Measurements from ENCODE around the gene GANAB. TPM values are rescaled to one million over a fixed set of nuclear protein-coding genes. Genes with fewer than 3 reads are reported as not detected.

The GANAB gene
- total RNA-seq, 1 donor from 2014 or later: 323 TPM

DNA sequence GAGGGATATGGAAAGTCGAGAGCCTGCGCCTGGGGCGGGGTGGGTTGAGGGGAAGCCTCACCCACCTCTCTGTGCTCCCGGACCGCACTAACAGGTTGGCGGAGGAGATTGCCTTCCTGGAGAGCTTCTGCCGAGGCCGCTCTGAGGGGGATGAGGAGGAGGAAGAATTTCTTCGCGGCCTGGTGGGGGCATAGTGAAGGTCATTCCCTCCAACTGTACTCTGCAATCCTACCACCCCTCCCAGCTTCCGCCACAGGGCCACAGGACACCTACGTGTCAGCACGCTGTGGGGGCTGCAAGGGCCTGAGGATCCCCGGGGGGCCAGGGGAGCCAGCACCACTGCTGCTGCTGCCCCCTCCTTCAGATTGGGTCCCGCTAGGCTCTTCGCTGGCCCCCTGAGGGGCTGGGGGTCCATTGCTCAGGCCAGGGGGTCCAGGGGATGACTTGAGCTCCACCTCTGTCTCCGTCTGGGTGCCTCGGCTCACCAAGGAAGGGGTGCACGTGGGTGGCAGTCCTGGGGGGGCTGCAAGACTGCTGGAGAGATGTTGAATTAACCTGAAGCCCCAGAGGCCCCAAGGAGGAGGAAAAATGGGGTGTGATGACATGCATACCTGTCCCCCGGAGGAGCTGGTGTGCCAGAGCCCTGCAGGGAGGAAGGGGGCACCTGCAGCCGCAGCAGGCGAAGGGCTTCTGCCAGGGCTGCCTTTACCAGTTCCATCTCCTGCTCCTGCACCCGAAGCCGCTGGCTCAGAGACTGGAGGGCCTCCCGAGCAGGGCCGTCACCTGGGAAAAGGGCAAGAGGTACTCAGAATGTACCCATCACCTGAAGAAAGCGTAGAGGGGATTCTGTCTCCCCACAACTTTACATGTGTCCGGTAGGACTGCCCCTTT is 35.4 kb downstream of the GANAB start:
- peak overlapping the region; percentile 89 for H3K27ac Mint-ChIP-seq (ENCODE audit: unreplicated experiment)
- peaks cover 14% of the 10 kb centered on the region for H3K4me1 Mint-ChIP-seq (ENCODE audit: low read depth, unreplicated experiment)
- no peaks in the 10 kb centered on the region for H3K9me3 ChIP-seq (ENCODE audit: insufficient read depth, low read depth, low read length)
- H2AFZ ChIP-seq (ENCODE audit: low read depth, low read length): peak overlapping the region; percentile 63
- no peak overlapping the region for H3K27ac ChIP-seq (ENCODE audit: low read depth, low read length)
- peak overlapping the region; percentile 87 for H3K9ac ChIP-seq (ENCODE audit: low read length)
- peaks cover 6% of the 10 kb centered on the region for H4K20me1 ChIP-seq (ENCODE audit: insufficient read depth, low read length)
- H3K27me3 ChIP-seq (ENCODE audit: insufficient read depth, low read length): no peaks in the 10 kb centered on the region
- peak overlapping the region; percentile 82 for H3K4me3 ChIP-seq (ENCODE audit: insufficient read depth, low read depth, low read length)
- H3K4me3 Mint-ChIP-seq (ENCODE audit: unreplicated experiment): peak overlapping the region; percentile 98
- TF ChIP-seq EZH2 (IDR thresholded peaks at IDR 0.05; ENCODE audit: insufficient read depth, low read length): no peak
- TF ChIP-seq, protein P1, sequence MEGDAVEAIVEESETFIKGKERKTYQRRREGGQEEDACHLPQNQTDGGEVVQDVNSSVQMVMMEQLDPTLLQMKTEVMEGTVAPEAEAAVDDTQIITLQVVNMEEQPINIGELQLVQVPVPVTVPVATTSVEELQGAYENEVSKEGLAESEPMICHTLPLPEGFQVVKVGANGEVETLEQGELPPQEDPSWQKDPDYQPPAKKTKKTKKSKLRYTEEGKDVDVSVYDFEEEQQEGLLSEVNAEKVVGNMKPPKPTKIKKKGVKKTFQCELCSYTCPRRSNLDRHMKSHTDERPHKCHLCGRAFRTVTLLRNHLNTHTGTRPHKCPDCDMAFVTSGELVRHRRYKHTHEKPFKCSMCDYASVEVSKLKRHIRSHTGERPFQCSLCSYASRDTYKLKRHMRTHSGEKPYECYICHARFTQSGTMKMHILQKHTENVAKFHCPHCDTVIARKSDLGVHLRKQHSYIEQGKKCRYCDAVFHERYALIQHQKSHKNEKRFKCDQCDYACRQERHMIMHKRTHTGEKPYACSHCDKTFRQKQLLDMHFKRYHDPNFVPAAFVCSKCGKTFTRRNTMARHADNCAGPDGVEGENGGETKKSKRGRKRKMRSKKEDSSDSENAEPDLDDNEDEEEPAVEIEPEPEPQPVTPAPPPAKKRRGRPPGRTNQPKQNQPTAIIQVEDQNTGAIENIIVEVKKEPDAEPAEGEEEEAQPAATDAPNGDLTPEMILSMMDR (IDR thresholded peaks at IDR 0.05; ENCODE audit: insufficient read depth, low read depth, low read length): no peak
- H3K4me1 ChIP-seq (ENCODE audit: insufficient read depth, low read length): peaks cover 11% of the 10 kb centered on the region
- H3K27me3 Mint-ChIP-seq (ENCODE audit: low read depth, unreplicated experiment): no peaks in the 10 kb centered on the region
- H3K36me3 ChIP-seq (ENCODE audit: insufficient read depth, low read length): peaks cover 8% of the 10 kb centered on the region
- DNase-seq (ENCODE audit: low read depth): no peak
- H3K9me3 Mint-ChIP-seq (ENCODE audit: unreplicated experiment): no peaks in the 10 kb centered on the region
- no peak for FAIRE-seq
- peak overlapping the region; percentile 96 for H3K4me2 ChIP-seq (ENCODE audit: low read length)
- H3K79me2 ChIP-seq (ENCODE audit: insufficient read depth, low read length): peaks cover 9% of the 10 kb centered on the region
- peaks cover 15% of the 10 kb centered on the region for H3K36me3 Mint-ChIP-seq (ENCODE audit: low read depth, unreplicated experiment)

DNA sequence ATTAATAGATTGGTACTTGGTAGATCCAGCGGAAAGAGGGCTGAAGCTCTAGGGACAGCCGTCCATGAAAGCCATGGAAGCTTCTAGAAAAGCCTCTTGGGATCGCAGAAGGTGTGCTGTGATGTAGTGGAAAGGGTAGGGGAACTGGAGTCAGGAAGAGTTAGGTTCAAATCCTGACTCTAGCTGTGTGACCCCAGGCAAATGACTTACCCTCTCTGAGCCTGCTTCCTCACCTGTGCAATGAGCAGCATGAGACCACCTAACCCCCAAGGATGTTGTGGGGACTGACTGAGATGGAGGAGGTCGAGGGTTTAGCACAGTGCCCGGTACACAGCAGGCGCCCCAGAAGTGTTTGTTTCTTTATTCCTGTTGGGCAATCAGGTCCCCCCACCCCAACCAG is 36.0 kb downstream of the GANAB start:
- Histone ChIP-seq H3K36me3 (ENCODE audit: insufficient read depth, low read length) (peaks cover 8% of the 10 kb centered on the region), H3K4me2 (ENCODE audit: low read length) (no peak overlapping the region), H3K9ac (ENCODE audit: low read length) (no peak overlapping the region), H3K4me3 (ENCODE audit: insufficient read depth, low read depth, low read length) (no peak overlapping the region), H3K9me3 (ENCODE audit: insufficient read depth, low read depth, low read length) (no peaks in the 10 kb centered on the region), H4K20me1 (ENCODE audit: insufficient read depth, low read length) (peaks cover 6% of the 10 kb centered on the region), H3K4me1 (ENCODE audit: insufficient read depth, low read length) (peaks cover 11% of the 10 kb centered on the region), H3K27me3 (ENCODE audit: insufficient read depth, low read length) (no peaks in the 10 kb centered on the region), H3K79me2 (ENCODE audit: insufficient read depth, low read length) (peaks cover 9% of the 10 kb centered on the region), H2AFZ (ENCODE audit: low read depth, low read length) (no peak overlapping the region), H3K27ac (ENCODE audit: low read depth, low read length) (no peak overlapping the region)
- H3K27me3 Mint-ChIP-seq (ENCODE audit: low read depth, unreplicated experiment): no peaks in the 10 kb centered on the region
- H3K4me3 Mint-ChIP-seq (ENCODE audit: unreplicated experiment): peak overlapping the region; percentile 72
- H3K27ac Mint-ChIP-seq (ENCODE audit: unreplicated experiment): no peak overlapping the region
- TF ChIP-seq EZH2 (IDR thresholded peaks at IDR 0.05; ENCODE audit: insufficient read depth, low read length): no peak
- TF ChIP-seq, protein P1 (IDR thresholded peaks at IDR 0.05; ENCODE audit: insufficient read depth, low read depth, low read length): no peak
- FAIRE-seq: no peak
- H3K9me3 Mint-ChIP-seq (ENCODE audit: unreplicated experiment): no peaks in the 10 kb centered on the region
- peaks cover 15% of the 10 kb centered on the region for H3K36me3 Mint-ChIP-seq (ENCODE audit: low read depth, unreplicated experiment)
- peaks cover 14% of the 10 kb centered on the region for H3K4me1 Mint-ChIP-seq (ENCODE audit: low read depth, unreplicated experiment)
- DNase-seq (ENCODE audit: low read depth): no peak

DNA sequence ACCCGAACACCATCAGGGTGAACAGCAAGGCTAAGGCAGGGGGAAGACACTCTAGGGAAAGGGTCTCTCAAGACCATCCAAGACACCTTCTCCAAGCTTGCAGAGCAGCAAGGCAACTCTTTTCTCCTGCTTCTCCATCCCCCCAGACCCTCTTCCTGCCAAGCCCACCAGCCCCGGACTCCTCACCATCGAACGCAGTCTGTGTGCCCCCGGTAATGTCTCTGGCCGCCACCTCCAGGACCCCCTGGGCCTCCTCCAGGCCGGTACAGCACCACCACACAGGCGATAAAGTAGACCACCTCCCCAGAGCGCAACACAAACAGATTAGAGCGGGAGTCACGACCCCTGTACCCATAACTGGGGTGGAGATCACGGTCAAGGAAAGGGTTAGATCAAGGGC is 37.6 kb downstream of the GANAB start:
- peaks cover 8% of the 10 kb centered on the region for H3K36me3 ChIP-seq (ENCODE audit: insufficient read depth, low read length)
- H3K4me2 ChIP-seq (ENCODE audit: low read length): no peak overlapping the region
- TF ChIP-seq, protein P1 (IDR thresholded peaks at IDR 0.05; ENCODE audit: insufficient read depth, low read depth, low read length): no peak
- TF ChIP-seq EZH2 (IDR thresholded peaks at IDR 0.05; ENCODE audit: insufficient read depth, low read length): no peak
- peaks cover 11% of the 10 kb centered on the region for H3K4me1 ChIP-seq (ENCODE audit: insufficient read depth, low read length)
- H3K9ac ChIP-seq (ENCODE audit: low read length): no peak overlapping the region
- Mint-ChIP-seq H3K27me3 (ENCODE audit: low read depth, unreplicated experiment) (no peaks in the 10 kb centered on the region), H3K9me3 (ENCODE audit: unreplicated experiment) (no peaks in the 10 kb centered on the region), H3K4me1 (ENCODE audit: low read depth, unreplicated experiment) (peaks cover 13% of the 10 kb centered on the region), H3K36me3 (ENCODE audit: low read depth, unreplicated experiment) (peaks cover 20% of the 10 kb centered on the region), H3K27ac (ENCODE audit: unreplicated experiment) (no peak overlapping the region), H3K4me3 (ENCODE audit: unreplicated experiment) (peak overlapping the region; percentile 6)
- DNase-seq (ENCODE audit: low read depth): no peak
- no peak overlapping the region for H3K27ac ChIP-seq (ENCODE audit: low read depth, low read length)
- H3K79me2 ChIP-seq (ENCODE audit: insufficient read depth, low read length): peaks cover 9% of the 10 kb centered on the region
- H3K27me3 ChIP-seq (ENCODE audit: insufficient read depth, low read length): no peaks in the 10 kb centered on the region
- no peak overlapping the region for H2AFZ ChIP-seq (ENCODE audit: low read depth, low read length)
- peaks cover 6% of the 10 kb centered on the region for H4K20me1 ChIP-seq (ENCODE audit: insufficient read depth, low read length)
- no peak for FAIRE-seq
- no peaks in the 10 kb centered on the region for H3K9me3 ChIP-seq (ENCODE audit: insufficient read depth, low read depth, low read length)
- H3K4me3 ChIP-seq (ENCODE audit: insufficient read depth, low read depth, low read length): no peak overlapping the region
